K562 (cell line): ENCODE data around the gene BTBD1. TPM values are rescaled to one million over a fixed set of nuclear protein-coding genes. Genes with fewer than 3 reads are reported as not detected.

Experiments used
- BCL6 ChIP-seq: fragments of 250-450 bp; sonication (Bioruptor Pico); IDR thresholded peaks from 2 replicates; pipeline ENCODE4 v1.4.0; 2020
- BRD9 ChIP-seq: fragments of 450-650 bp; IDR thresholded peaks from 2 replicates; pipeline ENCODE4 v1.6.1; 2018; ENCODE audit warnings: low read depth; ENCODE audit not compliant: partially characterized antibody
- CC2D1A ChIP-seq: fragments of 450-650 bp; IDR thresholded peaks from 2 replicates; pipeline ENCODE4 v1.6.1; 2017; ENCODE audit warnings: mild to moderate bottlenecking
- HNRNPL ChIP-seq: fragments of 200-400 bp; formaldehyde crosslinking; IDR thresholded peaks from 2 replicates; pipeline ENCODE4 v1.6.1; 2017; ENCODE audit warnings: low read depth, mild to moderate bottlenecking, low read length
- KDM2B ChIP-seq: fragments of 250-450 bp; sonication (Bioruptor Pico); IDR thresholded peaks from 2 replicates; pipeline ENCODE4 v1.8.0; 2021; ENCODE audit warnings: mild to moderate bottlenecking, moderate library complexity
- MBD2 ChIP-seq: sonication (generic); IDR thresholded peaks from 2 replicates; pipeline ENCODE4 v1.6.1; 2016; ENCODE audit warnings: low read depth, borderline replicate concordance
- NR4A1 ChIP-seq, 2 experiments: fragments of 250-450 bp in 1 of 2; fragments of 450-650 bp in 1 of 2; sonication (Bioruptor Pico) in 1 of 2; IDR thresholded peaks; 2 replicates each; pipeline versions ENCODE4 v1.4.0 to v1.6.1; 2016 to 2020; ENCODE audit warnings: mild to moderate bottlenecking in 2 of 2, missing compliant biosample characterization in 1 of 2, missing genetic modification characterization in 1 of 2, moderate library complexity in 1 of 2
- PHF8 ChIP-seq: fragments of 200-600 bp; sonication (generic); IDR thresholded peaks from 2 replicates; pipeline ENCODE4 v1.6.1; 2012; ENCODE audit warnings: mixed run types, mild to moderate bottlenecking, inconsistent platforms, low read length, moderate library complexity, borderline replicate concordance
- PTBP1 ChIP-seq: fragments of 200-400 bp; formaldehyde crosslinking; IDR thresholded peaks from 2 replicates; pipeline ENCODE4 v1.6.1; 2017; ENCODE audit warnings: low read depth, low read length
- RBM22 ChIP-seq: fragments of 200-400 bp; formaldehyde crosslinking; IDR thresholded peaks from 2 replicates; pipeline ENCODE4 v1.6.1; 2018; ENCODE audit warnings: low read length, low read depth; ENCODE audit not compliant: poor library complexity, severe bottlenecking
- RBM25 ChIP-seq: fragments of 200-400 bp; formaldehyde crosslinking; IDR thresholded peaks from 2 replicates; pipeline ENCODE4 v1.6.1; 2018; ENCODE audit warnings: low read length, low read depth, moderate library complexity; ENCODE audit not compliant: severe bottlenecking
- SIN3A ChIP-seq, 2 experiments: fragments of 150-350 bp in 1 of 2; IDR thresholded peaks; 2 replicates each; pipeline ENCODE4 v1.6.1; 2011 to 2016; ENCODE audit warnings: borderline replicate concordance in 2 of 2, low read depth in 2 of 2, low read length in 2 of 2, mild to moderate bottlenecking in 2 of 2, moderate library complexity in 2 of 2; ENCODE audit not compliant: control insufficient read depth in 1 of 2
- SIX5 ChIP-seq, 2 experiments: IDR thresholded peaks; 2 replicates each; pipeline ENCODE4 v1.6.1; 2011; ENCODE audit warnings: low read length in 2 of 2, borderline replicate concordance in 1 of 2, low read depth in 1 of 2, mild to moderate bottlenecking in 1 of 2, moderate library complexity in 1 of 2; ENCODE audit not compliant: insufficient read depth in 1 of 2
- TAF1 ChIP-seq: IDR thresholded peaks from 2 replicates; pipeline ENCODE4 v1.6.1; 2011; ENCODE audit warnings: mild to moderate bottlenecking, low read length, moderate library complexity; ENCODE audit not compliant: insufficient read depth, control insufficient read depth, severe bottlenecking; ENCODE audit errors: extremely low read depth
- TARDBP ChIP-seq: fragments of 450-650 bp; IDR thresholded peaks from 2 replicates; pipeline ENCODE4 v1.6.1; 2016
- U2AF1 ChIP-seq: fragments of 200-400 bp; formaldehyde crosslinking; optimal IDR thresholded peaks from 2 replicates; pipeline ENCODE3; 2017; ENCODE audit warnings: mild to moderate bottlenecking, low read depth, low read length, moderate library complexity
- ZFP1 ChIP-seq: fragments of 450-650 bp; formaldehyde crosslinking; IDR thresholded peaks from 2 replicates; pipeline ENCODE4 v1.4.0; 2020; ENCODE audit warnings: mild to moderate bottlenecking, mixed read lengths
- ZNF124 ChIP-seq: sonication (generic); formaldehyde crosslinking; IDR thresholded peaks from 2 replicates; pipeline ENCODE4 v1.8.1; 2022; ENCODE audit warnings: missing genetic modification reagents
- ZNF583 ChIP-seq: fragments of 250-450 bp; sonication (Bioruptor Pico); IDR thresholded peaks from 2 replicates; pipeline ENCODE4 v1.4.0; 2020
- polyA plus RNA-seq, 8 experiments: library from polyadenylated mRNA; depleted of rRNA in 4 of 8; stranded (reverse) in 5 of 8; unstranded in 3 of 8; fragments of >200 nt; fragmentation: Nextera tagmentation in 2 of 8; fragmentation: Illumina TruSeq in 1 of 8; extraction: Ambion mirVana in 2 of 8; extraction: Trizol in 1 of 8; gene quantifications; 2 replicates each; pipeline versions ENCODE4 v1.2.1 to v1.2.3, GENCODE V29; 2011 to 2014; ENCODE audit warnings: inconsistent platforms in 1 of 8, missing spikeins in 1 of 8
- total RNA-seq, 7 experiments: library from RNA; depleted of rRNA in 6 of 7; stranded (reverse); fragments of >200 nt in 6 of 7; fragmentation: Illumina TruSeq in 2 of 7; extraction: Trizol in 2 of 7; gene quantifications; 2 replicates each; pipeline versions ENCODE4 v1.2.1 to v1.2.3, GENCODE V29; 2011 to 2021; ENCODE audit warnings: low replicate concordance in 1 of 7
- TF ChIP-seq, protein P1 (sequence below): fragments of 450-650 bp; IDR thresholded peaks from 2 replicates; pipeline ENCODE4 v1.6.1; 2018; ENCODE audit not compliant: partially characterized antibody
- TF ChIP-seq, protein P2 (sequence below), 2 experiments: IDR thresholded peaks; 2 replicates each; pipeline ENCODE4 v1.6.1; 2012; ENCODE audit warnings: improper control_type of control experiment in 2 of 2, low read depth in 2 of 2, low read length in 2 of 2, borderline replicate concordance in 1 of 2

BTBD1 gene
- total and polyA plus RNA-seq, 9 of the 15 experiments (the other 6 are each of a cell fraction or from before 2014, with no cell fraction given): 19.4 to 106 (median 90.4) TPM

GRCh38 chr15:83066734-83067637, at the start of gene BTBD1 (continued):
- TF ChIP-seq SIN3A (IDR thresholded peaks at IDR 0.05; ENCODE audit: borderline replicate concordance in 2 of 2, control insufficient read depth in 1 of 2, low read depth in 2 of 2, low read length in 2 of 2) (peak; percentile 35 to 51; a peak in 1 of 4 replicates), MBD2 (peak; percentile 72; the same call in 1 of the 2 replicates), ZNF124 (no peak), TAF1 (peak; percentile 84), ZFP1 (CRISPR knock-in tag) (no peak), SIX5 (IDR thresholded peaks at IDR 0.05; ENCODE audit: borderline replicate concordance in 1 of 2, insufficient read depth in 1 of 2, low read depth in 1 of 2, low read length in 2 of 2) (no peak), PTBP1 (0 out of 2 replicates have a peak, but pooled peaks have one; percentile 62), BCL6 (CRISPR knock-in tag) (no peak), U2AF1 (peak; percentile 91), TARDBP (peak; percentile 78; the same call in 1 of the 2 replicates), NR4A1 (CRISPR knock-in tag; IDR thresholded peaks at IDR 0.05) (no peak), NR4A1 (tag; IDR thresholded peaks at IDR 0.05) (peak; percentile 46; the same call in 1 of the 2 replicates), BRD9 (no peak), HNRNPL (no peak; the same call in 1 of the 2 replicates), ZNF583 (CRISPR knock-in tag) (peak; percentile 20; the same call in 1 of the 2 replicates), RBM22 (peak; percentile 29), RBM25 (peak; percentile 59), CC2D1A (no peak), KDM2B (CRISPR knock-in tag) (no peak), PHF8 (peak; percentile 98)
- TF ChIP-seq, protein P1, sequence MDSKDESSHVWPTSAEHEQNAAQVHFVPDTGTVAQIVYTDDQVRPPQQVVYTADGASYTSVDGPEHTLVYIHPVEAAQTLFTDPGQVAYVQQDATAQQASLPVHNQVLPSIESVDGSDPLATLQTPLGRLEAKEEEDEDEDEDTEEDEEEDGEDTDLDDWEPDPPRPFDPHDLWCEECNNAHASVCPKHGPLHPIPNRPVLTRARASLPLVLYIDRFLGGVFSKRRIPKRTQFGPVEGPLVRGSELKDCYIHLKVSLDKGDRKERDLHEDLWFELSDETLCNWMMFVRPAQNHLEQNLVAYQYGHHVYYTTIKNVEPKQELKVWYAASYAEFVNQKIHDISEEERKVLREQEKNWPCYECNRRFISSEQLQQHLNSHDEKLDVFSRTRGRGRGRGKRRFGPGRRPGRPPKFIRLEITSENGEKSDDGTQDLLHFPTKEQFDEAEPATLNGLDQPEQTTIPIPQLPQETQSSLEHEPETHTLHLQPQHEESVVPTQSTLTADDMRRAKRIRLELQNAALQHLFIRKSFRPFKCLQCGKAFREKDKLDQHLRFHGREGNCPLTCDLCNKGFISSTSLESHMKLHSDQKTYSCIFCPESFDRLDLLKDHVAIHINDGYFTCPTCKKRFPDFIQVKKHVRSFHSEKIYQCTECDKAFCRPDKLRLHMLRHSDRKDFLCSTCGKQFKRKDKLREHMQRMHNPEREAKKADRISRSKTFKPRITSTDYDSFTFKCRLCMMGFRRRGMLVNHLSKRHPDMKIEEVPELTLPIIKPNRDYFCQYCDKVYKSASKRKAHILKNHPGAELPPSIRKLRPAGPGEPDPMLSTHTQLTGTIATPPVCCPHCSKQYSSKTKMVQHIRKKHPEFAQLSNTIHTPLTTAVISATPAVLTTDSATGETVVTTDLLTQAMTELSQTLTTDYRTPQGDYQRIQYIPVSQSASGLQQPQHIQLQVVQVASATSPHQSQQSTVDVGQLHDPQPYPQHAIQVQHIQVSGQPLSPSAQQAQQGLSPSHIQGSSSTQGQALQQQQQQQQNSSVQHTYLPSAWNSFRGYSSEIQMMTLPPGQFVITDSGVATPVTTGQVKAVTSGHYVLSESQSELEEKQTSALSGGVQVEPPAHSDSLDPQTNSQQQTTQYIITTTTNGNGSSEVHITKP: peak; percentile 28
- TF ChIP-seq, protein P2, sequence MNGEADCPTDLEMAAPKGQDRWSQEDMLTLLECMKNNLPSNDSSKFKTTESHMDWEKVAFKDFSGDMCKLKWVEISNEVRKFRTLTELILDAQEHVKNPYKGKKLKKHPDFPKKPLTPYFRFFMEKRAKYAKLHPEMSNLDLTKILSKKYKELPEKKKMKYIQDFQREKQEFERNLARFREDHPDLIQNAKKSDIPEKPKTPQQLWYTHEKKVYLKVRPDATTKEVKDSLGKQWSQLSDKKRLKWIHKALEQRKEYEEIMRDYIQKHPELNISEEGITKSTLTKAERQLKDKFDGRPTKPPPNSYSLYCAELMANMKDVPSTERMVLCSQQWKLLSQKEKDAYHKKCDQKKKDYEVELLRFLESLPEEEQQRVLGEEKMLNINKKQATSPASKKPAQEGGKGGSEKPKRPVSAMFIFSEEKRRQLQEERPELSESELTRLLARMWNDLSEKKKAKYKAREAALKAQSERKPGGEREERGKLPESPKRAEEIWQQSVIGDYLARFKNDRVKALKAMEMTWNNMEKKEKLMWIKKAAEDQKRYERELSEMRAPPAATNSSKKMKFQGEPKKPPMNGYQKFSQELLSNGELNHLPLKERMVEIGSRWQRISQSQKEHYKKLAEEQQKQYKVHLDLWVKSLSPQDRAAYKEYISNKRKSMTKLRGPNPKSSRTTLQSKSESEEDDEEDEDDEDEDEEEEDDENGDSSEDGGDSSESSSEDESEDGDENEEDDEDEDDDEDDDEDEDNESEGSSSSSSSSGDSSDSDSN (IDR thresholded peaks at IDR 0.05; ENCODE audit: borderline replicate concordance in 1 of 2, low read depth in 2 of 2, low read length in 2 of 2): peak in 1 of 2 experiments; percentile 87; a peak in 2 of 4 replicates
